ENCODE results near the gene CRBN.
A peak's percentile ranks its signal among the peaks of the same experiment; 100 is the strongest.

The CRBN gene

DNA sequence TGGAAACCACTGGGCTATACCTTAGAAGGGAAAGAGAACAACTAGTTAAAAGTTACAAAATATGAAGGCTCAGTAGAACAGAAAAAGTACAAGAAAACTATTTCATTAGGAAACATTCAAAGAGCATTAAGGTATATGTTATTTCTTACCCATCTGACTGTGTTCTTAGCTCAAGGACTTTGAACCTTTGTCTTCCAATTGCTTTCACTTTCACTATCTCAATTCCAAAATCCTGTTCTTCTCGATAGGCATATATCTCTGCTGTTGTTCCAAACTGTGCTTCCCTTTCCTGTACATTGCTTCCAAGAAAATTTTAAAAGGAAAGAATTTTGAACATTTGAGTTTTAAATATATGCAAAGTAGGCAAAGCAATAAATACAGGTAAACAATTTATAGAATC, 6.9 kb downstream of the CRBN start:
- DNase-seq (ENCODE audit: low read depth in 3 of 3), result no peak

DNA sequence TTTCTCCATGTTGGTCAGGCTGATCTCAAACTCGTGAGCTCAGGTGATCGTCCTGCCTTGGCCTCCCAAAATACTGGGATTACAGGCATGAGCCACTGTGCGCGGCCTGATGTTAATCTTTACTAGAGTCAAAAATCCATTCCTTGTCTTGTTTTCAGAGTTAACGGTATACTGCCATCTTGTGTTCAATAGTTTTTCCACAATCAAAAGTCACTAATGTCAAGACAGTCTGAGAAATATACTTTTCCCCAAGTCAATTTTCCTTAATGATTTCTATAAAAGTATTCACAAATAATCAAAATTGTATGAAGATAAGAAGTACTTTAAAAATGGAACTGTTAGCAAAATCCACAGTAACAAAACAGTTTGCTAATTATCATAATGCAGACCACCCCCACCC, 8.5 kb downstream of the CRBN start:
- DNase-seq (ENCODE audit: low read depth in 3 of 3), result no peak

DNA sequence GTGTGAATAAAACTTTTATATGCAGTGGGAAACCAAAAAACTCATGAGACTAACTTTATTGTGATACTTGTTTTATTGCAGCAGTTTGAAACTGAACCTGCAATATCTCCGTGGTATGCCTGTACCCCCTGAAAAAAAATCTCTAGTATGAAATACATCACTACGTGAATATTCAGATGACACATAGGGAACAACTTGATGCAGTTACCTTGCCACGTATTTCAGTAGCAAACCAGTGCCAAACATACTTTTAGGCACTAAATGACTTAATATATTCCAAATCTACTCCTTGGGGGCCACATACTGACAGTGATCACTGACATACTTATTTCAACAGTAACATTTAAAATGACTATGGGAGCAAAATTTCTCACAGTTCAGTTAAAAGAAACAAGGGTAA, 13.8 kb downstream of the CRBN start:
- no peak for DNase-seq (ENCODE audit: low read depth in 3 of 3)

DNA sequence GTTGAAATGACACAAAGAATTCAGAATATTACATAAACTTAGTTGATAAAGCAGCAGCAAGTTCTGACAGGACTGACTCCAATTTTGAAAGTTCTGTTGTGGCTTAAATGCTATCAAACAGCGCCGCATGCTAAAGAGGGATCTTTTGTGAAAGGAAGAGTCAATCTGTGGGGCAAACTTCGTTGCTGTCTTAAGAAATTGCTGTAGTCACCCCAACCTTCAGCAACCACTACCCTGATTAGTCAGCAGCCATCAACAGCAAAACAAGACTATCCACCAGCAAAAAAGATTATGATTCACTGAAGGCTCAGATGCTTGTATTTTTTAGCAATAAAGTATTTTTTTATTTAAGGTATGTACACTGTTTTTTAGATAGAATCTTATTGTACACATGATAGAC, 14.2 kb downstream of the CRBN start:
- DNase-seq (ENCODE audit: low read depth in 3 of 3), result no peak

DNA sequence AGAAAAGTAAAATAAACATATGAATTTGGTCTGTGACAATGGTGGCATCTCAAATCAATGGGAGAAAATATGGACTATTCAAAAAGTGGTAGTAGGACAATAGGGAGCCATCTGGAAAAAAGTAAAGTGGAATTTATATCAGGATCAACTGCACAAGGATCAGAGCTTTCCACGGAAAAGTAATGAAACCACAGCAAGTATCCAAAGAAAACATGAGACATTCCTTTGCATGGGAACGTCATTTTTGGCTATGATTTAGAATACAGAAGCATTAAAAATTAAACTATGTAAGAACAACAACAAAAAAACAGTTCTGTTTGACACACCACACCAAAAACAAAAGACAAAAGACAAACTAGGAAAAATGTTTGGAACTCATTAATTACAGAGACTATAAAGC, 18.7 kb downstream of the CRBN start:
- no peak for DNase-seq (ENCODE audit: low read depth in 3 of 3)

DNA sequence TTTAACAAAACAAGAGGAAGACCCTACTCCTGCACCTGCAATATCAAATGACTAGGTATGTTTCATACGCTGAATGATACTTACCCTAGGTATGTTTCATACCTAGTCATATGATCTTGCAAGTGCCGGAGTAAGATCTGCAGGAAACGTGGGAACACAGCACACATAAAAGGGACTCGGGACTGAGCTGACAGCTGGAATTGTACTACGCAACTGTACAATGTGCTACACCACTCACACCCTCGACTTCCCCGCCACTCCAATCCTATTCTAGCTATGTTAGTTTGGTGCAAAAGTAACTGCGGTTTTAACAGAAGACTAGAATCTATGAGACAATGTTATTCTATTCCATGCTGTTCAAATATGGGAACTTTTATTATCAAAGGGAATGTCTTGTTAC, 22.0 kb downstream of the CRBN start:
- no peak for DNase-seq (ENCODE audit: low read depth in 3 of 3)

DNA sequence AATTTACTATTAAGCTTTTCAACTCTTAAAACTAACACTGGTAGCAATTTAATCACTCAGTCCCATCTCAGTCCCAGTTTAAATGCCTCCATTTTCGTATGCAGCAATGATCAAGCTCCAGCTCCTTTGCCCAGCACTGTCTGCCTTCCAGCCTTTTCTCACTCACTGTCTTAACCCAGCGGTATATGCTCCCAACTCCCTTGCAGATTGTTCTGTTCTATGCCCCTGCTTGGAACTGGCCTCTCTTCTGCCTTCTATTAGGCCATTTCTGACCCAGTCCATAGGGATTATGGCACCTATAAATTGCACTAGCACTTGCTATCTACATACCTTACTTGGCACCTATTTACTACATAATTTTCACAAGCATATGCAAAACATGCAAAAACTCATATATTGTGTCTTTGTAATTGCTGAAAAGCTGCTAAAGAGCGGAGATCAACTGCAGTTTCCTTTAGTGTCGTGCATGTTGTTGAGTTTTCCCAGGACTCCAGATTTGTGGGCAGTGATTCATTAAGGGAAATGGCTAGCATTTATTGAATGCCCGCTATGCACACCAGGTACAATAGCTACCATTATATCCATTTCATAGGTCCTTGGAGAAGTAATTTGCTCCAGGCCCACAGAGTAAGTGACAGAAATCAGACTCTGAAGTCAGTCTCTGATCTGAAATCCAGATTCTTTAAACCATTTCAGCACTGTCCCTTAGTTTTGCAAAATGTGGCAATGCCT, 24.4 kb downstream of the CRBN start:
- DNase-seq (ENCODE audit: low read depth in 3 of 3), result no peak

DNA sequence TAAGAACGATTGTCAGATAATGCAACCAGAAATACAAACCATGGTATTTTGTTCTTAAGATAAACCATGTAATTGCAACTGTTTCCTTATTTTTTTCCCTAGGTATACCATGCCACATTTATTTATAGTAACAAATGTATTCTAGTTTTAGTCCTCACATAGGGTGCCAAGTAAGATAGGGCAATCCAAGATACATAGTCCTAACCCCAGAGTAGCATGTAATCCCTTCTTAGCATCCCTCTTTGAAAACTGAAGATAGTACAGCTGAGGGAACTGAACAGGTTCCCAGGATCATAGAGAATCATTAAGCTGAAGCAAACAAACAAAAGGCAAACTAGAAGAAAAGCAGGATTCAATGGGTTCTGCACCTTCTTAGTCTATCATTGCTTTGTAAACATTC, 28.0 kb downstream of the CRBN start:
- no peak for DNase-seq (ENCODE audit: low read depth in 3 of 3)

DNA sequence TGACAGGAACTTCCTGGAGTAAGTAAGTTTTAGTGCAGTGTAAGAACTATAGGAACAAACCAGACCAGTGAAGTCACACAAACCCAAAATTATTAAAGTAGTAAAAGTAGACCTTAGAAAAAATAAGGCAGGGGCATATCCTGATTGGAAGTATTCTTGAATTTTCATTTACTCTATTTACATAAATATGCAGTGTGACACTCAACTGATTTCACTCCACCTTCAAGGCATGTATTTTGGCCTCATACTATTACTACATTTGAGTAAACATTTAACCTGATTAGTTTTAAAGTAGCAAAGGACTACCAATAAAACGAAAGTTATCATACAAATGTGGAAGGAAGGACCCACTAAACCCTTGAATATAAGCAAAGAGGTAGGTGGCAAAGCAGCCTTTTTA, 29.9 kb downstream of the CRBN start:
- no peak for DNase-seq (ENCODE audit: low read depth in 3 of 3)

DNA sequence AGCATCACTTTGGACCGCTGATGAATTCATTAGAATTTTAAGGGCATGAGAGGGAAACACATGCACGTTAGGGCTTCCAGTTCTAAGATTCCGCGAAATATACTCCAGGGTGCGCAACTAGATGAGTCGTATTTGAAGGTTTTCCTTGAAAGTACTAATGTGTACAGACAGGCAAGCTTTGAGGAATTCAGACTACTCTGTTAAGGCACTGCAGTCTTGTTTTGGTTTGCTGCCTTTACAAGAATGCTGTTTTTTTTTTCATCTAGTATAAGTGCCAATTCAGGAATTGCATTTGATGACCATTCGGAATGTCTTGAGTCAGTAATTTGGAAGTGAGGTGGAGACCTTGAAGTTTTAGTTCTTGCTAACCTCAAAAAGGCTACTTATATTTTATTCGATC, 33.7 kb downstream of the CRBN start:
- no peak for DNase-seq (ENCODE audit: low read depth in 3 of 3)

DNA sequence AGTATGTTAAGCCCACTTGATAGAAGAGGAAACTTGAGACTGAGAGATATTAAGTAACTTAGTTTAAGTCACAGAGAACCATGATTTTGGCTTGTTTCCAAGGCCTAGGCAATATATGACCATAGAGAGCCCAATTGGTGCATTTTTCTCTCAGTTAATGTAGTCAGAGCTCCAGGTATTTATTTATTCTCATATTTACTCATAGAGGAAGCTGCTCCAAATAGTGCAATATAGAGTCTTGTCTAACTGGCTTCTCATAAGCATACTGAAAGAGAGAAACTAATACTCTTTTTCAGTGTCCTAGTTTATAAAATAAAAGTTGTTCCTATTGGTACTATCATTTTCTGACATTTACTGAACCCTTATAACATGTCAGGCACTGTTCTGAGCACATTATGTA, 37.6 kb downstream of the CRBN start:
- no peak for DNase-seq (ENCODE audit: low read depth in 3 of 3)

DNA sequence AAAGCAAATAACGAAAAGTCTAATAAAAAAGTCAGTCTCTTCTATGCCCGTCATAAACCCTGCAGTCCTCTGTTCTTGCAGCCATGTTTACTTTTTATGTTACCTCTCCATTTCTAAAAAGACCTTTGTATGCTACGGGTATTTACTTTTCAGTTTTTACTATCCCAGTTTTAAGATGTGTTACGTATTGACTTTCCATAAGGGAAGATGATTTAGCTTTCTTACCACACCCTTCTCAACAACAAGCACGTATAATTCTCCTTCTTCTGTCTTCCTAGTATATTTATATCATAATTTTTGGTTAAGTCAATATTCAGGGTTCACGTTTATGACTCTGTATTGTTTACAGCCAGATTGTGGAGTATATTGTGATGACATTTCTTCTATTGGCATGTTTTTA, 42.0 kb downstream of the CRBN start:
- no peak for DNase-seq (ENCODE audit: low read depth in 3 of 3)

DNA sequence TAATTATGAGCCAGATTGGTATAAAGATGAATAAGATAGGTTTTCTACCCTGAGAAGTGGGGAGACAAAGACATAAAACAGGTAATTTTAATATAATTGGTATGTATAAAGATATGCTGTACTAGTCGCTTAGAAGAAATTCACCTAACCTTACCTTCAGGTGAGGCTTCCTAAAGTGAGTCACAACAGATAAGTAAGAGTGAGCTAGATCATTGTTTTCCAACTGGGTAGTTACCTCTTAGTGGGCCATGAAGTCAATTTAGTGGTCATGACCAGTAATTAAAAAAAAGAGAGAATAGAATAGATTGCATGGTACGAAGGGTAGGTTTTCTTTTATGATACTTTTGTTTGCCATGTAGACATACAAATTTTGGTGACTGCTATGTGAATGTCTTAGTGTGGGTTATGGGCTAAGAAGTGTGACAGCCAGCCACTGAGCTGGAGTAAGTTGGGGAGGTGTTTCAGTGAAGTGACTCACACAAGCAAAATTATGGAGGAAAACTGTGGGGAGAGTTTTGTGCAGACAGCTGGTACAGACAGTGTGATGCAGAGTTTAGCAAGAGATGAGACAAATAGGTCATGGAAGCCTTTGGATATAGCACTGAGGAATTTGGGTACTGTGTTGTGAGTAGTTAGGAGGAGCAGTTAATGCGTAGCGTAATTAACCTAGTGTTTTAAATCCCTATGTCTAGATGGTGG, 44.6 kb downstream of the CRBN start:
- DNase-seq (ENCODE audit: low read depth in 3 of 3), result no peak

DNA sequence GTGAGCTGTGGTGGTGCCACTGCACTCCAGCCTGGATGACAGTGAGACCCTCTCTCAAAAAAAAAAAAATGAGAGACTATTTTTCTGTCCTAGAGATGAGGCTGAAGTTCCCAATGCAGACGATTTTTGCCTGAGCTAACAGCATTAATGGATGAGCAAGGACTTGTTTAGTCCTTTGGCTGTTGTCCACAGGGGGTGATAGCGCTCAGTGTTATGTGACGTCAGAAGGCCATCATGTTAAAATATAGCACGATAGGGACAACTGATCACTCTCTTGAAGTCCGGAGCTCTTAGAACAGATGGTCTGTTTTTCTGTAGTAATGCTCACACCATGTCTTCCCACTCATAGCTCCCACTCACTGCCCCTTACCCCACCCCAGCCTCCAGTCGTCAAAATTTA, 46.0 kb downstream of the CRBN start:
- DNase-seq (ENCODE audit: low read depth in 3 of 3), result no peak

DNA sequence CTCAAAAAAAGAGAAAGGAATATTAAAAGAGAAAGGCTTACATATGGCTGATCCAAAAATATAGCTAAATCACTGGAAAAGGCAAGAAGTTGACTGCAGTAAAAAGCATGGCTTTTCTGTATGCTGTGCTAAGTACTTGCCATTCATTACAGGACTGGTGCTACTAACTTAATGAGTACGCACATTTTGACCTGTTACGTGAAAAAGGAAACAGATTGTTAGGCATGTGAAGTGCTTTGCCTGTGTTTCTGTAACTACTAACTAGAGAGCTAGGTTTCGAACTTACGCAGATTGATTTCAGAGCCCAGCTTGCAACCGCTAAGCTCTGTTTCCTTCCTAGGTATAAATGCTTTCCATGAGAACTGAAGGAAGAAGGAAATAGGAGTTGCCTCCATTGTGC, 49.9 kb downstream of the CRBN start:
- no peak for DNase-seq (ENCODE audit: low read depth in 3 of 3)

DNA sequence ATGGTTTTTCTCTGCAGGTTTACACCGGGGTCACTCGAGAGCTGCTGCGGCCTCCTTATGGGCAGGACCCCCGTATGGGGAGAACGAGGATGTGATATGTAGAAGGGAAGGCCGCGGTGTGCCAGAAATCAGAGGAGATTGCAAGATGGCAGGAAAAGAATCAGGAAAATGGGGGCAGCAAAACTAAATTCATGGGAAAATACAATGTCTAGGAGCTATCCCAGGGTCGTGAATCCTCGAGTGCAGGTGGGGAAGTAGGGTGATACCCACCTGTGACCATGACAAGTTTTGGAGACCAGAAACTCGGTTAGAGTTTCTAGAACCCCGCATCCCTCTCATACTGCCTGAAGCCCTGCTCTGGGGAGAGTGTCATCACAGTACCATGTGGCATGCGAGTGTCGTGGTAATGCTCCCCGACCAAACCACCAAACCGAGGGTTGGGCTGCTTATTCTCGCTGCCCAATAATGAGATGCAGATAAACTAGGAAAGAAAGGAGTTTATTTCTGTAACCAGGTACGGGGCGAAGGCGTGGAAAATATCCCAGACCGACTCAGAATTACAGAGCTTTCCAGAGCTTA, 52.0 kb downstream of the CRBN start:
- peak in 1 of 3 experiments; percentile 16 for DNase-seq (ENCODE audit: low read depth in 3 of 3)

DNA sequence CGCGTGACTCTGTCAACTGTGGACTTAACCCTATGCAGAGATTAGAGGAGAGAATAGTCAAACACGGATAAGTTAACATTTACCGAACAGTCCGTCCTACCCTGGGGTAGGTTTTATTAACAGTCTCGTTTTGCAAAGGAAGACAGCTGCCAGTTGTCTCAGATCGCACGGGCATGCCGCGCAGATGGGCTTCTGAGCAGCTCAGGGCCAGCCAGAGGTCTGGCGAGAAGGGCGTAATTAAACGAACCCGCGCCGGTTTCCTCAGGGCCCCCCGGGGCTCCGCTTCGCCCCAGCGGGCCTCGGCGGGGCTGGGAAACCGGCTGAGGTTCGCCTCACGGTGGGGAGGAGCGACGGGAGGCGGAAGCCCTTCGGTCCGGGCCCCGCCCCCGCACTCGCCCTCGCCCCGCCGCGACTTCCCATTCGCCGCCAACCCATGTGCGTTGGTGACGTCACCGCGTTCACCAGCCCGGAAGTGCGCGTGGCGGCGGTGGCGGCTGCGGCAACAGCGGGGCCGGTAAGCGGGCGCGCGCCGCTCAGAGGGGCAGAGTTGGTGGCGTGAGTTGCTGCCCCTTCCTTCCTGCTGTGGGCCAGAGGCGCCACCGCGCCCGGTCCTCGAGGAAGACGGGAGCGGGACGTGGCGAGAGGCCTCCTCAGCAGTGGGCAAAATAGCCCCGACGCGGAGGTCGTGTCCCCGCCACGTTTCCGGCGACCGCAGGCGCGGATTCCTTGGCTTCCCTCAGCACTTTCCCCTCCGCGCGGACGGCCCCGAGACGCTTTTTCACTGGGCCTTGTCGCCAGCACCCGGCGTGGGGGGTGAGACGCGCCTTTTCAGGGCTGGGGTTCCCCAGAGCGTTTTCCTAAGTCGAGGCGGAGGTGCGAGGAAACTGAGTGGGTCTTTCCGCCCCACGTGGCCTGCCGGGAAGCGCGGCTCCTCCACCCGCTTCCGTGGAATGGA, 52.7 kb downstream of the CRBN start, which contains the start of gene TRNT1:
Gene TRNT1 (plus strand): TSS at position 464 of the 955 bp plus-strand sequence. CDS start 2,101 bp downstream, outside the sequence.
- DNase-seq (ENCODE audit: low read depth in 3 of 3), result peak; percentile 94 to 97 (median 94)

DNA sequence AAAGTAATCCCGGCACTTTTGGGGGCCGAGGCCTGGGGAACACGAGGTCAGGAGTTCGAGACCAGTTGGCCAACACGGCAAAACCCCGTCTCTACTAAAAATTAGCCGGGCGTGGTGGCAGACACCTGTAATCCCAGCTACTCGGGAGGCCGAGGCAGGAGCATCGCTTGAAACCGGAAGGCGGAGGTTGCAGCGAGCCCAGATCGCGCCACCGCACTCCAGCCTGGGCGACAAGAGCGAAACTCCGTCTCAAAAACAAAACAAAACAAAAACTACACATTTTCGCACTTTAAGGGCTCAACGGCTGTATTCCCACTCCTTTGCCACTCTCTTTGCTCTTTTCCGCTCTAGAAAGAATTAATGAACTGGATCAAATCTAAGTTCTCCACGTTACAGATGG, 53.5 kb downstream of the CRBN start:
- DNase-seq (ENCODE audit: low read depth in 3 of 3), result no peak

DNA sequence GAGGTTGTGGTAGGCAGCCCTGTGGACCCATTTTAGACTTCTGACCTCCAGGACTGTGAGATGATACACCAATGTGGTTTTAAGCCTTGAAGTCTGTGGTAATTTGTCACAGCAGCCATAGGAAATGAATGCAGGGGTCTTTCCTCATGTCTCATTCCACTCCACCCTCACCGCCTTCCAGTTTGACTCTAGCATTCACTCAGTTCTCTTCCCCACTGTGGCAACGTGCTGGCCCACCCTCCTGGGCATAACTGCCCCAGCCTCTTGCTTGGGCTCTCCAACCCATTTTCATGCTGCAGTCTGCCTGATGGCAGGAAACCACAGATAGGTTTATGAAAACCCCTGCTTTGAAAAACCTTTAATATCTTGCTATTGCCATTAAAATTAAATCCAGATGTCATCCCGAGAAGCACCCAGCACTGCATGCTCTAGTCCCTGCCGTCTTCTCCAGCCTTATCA, 60.1 kb downstream of the CRBN start:
- no peak for DNase-seq (ENCODE audit: low read depth in 3 of 3)

DNA sequence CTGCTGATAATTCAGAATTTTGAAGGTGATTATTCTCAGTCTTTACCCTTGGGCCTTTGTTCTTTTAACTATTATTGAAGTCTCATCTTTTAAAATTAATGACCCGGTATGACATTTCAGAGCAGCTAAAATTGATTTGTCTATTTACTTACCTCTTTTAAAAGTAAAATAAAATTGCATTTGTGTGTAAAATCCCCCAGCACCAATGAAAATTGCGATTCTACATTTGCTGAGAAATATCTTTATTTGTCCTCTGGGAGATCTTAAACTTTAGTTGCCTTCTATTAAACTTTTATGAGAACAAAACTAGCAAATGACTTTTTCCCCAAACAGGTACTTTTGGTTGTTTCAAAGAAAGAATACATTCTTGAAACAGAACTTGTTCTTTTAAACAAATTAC, 61.8 kb downstream of the CRBN start:
- DNase-seq (ENCODE audit: low read depth in 3 of 3), result no peak

DNA sequence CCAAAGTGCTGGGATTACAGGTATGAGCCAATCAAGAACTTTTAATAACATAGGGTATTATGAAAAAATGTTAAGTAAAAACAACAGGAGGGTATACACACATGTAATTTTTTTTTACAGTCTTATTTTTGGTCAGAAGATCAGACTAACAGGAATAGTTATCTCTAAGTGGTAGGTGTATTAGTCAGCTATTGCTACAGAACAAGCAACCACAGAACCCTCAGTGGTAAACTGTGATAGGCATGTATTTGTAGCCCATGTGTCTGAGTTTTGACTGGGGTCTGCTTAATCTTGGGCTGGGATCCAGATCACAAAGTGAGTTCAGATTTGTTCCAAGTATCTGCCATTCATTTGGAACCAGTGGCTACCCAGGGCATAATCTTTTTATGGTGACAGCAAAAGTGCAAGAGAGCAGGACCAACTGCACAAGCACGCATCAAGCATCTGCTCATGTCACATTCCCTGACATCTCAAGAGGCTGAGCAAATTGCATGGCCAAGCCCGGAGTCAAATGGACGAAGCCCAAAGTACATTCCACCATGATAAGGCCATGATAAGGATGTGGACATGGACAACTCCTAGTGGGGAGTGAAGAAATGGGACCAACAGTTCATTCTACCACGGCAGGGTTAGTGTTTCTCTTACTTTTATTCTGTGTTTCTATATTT, 66.3 kb downstream of the CRBN start:
- DNase-seq (ENCODE audit: low read depth in 3 of 3), result no peak

Measured in stimulated activated CD4-positive, alpha-beta T cell treated with anti-CD3 and anti-CD28 coated beads, TNF-alpha, amount 100 ng/mL, for 4 hours (primary cell).